ENCODE measurements around the gene SLC6A6.

The SLC6A6 gene

DNA sequence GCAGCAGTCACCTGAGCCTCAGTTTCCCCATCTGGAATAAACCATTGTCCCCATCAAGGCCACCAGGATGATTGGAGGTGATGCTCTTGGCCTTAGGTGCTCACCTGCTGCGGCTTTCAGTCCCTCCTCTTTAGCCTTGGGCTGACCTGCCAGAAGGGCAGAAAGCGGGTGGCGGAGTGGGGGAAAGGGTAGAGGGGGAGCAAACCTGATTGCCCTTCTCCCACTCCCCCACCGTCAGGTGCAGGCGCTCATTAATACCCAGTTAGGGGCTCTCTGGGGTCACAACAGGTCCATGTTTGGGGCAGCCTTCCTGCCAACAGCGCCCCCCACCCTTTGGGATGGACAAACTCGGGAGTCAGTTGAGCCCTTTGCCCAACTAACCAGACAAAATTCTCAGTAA lies 87.2 kb downstream of the SLC6A6 start:
- no peak for DNase-seq

DNA sequence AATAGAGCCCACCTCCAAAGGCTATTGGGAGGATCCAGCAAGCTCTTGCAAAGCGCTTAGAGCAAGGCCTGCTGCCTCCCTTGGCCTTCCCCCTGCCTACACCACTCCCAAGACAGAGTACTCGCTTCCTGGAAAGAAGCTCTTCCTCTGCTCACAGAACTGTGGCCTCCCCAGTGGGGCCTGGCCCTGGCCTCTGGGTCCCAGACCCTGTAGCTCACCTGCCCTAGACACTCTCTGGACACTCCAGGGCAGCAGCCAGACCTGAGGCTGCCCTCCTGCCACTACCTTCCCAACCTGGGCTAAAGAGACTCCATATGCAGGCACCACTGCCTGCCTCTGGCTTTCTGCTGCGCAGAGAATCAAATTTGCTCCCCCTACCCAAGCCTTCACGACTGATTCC lies 87.8 kb downstream of the SLC6A6 start:
- no peak for DNase-seq

DNA sequence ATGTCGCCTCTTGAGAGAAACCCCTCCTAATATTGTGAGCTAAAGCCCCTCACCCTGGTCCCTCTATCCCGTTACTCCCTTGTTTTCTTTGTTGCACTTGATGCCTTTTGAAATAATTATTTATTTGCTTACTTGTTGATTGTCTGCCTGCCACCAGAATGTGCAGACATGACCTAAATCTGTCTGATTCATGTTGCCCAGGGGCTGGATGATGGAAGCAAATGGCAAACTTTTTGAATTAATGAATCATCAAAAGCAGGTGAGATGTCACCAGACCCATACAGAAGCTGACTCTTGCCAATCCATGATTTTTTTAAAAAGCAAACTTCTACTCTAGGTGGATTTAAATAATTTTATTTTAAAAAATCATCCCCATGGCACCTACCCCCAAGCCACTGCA lies 88.4 kb downstream of the SLC6A6 start:
- DNase-seq = no peak

DNA sequence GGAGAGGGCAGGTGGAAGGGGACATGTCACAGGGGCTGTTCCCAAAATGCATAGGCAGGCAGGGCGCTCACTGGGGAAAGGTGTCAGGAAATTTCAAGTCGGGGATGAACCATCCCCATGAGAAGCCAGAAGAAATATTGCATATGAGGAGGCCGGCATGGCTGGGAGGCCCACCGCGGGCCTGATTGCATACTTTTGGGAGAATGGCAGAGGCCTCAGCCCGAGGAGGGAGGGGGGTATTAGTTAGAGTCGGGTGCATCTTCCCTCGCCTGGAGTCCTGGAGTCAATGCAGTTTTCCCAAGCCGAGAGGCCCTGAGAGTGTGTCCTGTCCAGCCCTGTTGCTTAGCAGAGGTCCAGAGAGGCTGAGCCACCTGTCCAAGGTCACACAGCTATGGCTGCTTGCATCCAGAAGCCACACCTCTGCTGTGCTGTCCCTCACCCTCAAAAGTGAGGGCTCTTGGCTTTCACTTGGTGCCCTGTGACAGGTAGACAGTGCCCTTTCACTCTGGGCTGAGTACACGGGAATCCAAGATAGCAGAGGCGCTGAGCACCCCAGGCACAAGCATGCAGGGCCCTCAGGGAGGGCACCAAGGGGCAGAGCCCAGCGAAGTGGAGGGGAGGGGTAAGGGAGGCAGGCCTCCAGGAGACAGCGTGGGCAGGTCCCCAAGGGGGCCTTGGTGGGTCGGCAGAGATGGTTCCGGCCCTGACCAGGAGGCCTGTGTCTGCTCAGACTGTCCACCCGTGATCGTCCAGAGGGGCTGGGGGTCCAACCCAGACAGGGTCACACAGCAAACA lies 89.2 kb downstream of the SLC6A6 start:
- no peak for DNase-seq

DNA sequence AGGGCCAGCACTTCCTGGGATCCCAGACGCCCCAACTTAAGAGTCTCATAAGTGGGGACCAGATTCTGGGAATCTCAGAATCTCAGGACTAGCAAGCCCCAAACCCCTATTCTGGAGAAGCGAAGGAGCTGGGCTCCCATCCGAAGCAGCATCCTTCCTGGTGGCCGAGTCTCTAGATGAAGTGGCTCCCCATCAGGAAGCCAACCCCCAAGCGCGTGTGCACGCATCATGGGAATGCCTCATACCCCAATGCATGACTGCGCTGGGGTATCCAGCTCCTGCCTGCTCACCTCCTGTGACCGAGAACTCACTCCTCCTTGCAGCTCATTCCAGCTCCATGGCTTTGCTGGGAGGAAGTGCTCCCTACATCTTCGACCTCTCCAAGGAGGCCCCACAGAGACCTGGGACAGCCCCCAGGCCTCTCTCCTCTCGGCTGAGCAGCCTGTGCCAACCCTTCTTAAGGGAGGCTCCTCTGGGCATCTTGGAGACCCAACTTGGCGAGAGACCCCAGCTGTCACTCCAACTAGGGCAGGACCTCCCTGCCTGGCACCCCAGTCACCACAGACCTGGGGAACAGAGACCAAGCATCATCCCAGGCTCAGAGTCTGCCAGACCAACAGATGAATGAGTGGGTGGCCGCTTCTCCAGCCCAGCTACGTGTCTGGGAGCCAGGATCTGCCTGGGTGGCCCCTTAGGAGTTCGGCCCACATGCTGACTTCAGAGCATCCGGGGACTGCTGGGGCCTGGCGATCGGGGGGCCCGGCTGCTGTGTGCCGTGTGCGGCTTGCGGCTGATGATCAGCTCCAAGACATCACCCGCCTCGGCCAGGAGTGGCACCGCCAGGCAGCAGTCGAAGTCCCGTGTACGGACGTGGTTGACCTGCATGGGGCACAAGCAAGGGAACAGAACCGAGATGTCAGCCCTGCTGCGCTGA lies 90.8 kb downstream of the SLC6A6 start:
- DNase-seq = no peak

- DNase-seq = no peak
Measured at GRCh38 chr3:14494279-14494972, 92.0 kb downstream of the SLC6A6 start.

DNA sequence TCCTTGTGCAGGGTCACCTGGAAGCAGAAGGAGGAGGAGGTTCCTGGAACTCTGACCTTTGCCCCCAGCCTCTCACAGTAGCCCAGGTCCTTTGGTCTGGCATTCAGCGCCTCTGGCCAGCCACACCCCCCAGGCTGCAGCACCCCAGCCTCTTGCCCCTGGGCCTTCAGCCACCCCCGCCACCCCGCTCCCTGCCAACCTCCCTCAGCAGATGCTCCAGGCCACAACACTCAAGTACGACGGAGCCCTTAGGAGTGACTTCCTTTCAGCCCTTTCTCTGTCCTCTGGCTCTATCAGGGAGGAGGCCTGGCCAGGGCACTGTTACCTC lies 92.5 kb downstream of the SLC6A6 start:
- DNase-seq = no peak

GRCh38 chr3:14496351-14496750 lies 93.9 kb downstream of the SLC6A6 start:
- DNase-seq = no peak

- DNase-seq = no peak
Measured at GRCh38 chr3:14497321-14497720, 94.9 kb downstream of the SLC6A6 start.

GRCh38 chr3:14502472-14502871 lies 100.1 kb downstream of the SLC6A6 start:
- DNase-seq = no peak

DNA sequence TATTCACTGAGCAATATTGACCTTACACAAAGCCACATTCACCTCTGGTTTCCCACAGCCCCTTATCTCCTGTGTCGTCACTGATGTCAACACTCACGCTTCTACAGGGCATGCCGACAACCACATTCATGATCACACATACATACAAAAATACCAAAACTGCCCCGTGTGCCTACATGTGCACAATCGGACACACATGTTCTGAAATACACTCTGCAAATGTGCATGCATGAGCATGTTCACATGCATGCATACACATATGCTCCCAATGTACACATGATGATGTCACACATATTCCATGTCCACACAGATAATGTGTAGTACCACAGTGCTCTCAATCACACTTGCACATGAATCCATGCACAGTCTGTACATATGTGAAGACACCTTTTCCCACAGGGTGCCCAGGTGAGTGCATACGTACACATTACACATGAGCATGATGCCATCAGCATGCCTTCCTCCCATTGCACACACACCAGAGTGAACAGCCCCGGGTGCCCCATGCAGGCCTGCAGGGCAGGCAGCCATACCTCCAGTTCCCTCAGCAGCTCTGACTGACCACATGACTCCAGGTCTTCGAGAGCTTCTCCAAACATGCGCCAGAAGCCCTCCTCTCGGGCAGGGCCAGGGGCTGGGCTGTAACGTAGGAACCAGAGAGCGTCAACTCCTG lies 100.8 kb downstream of the SLC6A6 start:
- no peak for DNase-seq

DNA sequence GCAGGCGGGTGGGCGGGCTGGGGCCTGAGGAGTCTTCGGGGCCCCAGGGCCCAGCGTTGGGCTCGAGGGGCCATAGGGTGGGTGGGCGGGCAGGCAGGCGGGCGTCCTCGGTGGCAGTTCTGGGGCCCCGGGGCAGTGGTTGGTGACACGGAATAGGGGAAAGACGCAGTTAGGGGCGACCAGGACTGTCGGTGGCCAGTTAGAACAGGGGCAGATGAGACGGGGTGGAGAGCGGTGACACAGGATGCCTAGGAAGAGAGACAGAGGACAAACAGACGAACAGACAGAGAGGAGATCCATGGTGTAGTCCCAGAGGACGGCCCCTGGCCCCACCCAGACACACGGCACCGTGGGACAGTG lies 101.3 kb downstream of the SLC6A6 start:
- no peak for DNase-seq

DNA sequence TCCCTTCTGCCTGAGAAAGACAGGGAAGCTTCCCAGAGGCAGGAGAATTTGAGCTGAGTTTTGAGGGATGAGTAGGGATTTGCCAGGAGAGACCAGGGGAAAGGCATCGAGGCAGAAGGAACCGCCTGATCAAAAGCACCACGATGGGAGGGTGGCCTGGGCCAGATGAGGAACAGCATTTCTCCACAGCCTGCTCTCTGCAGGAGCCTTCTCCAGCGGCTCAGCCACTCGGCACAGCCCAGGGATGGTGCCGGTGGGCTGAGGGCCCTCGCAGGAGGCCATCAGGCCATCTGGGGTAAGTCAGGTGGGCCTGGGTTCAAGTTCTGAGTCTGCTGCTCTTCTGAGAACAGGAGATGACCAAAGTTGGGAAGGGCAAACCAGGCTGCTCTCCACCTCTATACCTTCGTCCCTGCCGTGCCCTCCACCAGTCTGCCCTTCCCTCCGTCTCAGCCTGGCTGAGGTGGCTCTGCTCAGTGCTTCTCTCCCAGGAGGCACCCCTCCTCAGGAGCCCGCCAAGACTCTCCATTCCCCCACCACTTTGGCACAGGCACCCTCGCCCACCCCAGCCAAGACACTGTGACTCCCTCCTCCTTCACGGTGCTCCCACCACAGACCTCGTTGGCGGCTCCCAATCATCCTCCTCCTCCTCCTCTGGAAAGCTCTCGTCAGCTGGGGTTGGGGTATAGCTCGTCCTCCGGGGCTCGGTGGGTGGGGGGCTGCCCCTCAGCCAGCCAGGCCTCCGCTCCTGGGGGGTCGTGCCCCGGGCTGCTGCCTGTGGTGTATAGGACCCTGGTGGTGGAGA lies 102.8 kb downstream of the SLC6A6 start:
- no peak for DNase-seq

GRCh38 chr3:14505803-14506500 lies 103.5 kb downstream of the SLC6A6 start:
- DNase-seq = no peak

- DNase-seq = peak in 1 of 2 donors; percentile 3
Measured at GRCh38 chr3:14506626-14507304, 104.4 kb downstream of the SLC6A6 start.

DNA sequence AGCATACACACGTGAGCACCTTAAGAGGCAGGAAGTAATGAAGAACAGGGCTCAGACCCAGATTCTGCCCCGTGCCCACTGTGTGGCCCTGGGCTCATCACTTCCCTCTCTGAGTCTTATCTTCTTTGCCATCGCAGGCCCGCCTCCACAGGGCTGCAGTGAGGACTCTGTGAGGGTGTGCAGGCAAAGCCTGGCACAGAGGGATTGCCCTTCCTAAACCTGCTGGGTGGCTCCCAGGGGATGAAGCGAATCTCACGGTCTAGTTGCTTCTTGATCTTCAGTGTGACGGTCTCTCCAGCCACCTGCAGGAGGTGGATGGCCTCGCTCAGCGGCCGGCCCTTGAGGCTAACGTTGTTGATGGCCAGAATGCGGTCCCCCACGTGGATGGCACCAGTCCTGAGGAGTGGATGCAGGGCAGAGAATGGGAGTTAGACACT lies 104.9 kb downstream of the SLC6A6 start:
- no peak for DNase-seq

DNA sequence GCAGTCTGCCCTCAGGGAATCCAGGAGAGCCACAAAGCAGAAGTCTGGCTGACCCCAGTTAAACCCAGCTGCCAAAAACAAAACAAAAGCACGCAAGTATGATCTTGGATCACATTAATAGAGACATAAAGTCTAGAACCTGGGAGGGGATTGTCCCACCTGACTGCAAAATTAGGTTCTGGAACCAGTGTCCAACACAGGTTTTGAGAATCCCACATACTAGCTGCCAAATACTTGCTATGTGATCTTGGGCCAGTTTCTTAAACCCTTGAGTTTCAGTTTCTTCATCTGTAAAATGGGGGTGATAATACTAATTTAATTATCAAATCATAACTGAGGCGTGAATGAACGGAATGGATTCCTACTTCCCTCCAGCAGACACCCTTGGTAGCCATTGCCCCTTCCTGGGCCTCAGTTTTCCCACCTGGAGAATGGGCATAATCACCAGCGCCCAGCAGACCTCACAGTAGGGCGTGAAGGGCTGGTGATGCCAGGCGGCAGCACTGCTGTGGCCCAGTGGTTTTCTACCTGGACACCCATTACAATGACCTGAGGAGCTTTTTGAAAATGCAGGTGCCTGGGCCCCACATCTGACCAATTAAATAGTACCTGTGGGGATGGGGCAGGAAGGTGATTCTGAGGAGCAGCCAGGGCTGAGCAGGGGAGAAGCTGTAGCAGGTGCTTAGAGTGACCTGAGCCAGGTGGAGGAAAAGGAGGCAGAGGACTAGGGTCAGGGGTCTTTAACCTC lies 105.5 kb downstream of the SLC6A6 start:
- peak in 1 of 2 donors; percentile 5 for DNase-seq

DNA sequence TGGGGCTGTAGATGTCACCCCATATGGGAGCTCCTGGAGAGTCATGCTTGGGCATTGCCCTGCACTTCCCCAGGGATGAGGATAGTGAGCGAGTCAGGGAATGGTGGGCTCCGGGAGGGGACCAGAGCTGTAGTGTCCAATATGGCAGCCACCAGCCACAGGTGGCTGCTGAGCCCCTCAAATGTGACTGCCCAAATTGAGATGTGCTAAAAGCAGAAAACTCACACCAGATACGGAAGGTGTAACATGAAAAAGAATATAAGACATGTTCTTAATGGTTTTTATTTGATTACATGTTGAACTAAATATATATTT lies 106.1 kb downstream of the SLC6A6 start:
- no peak for DNase-seq

DNA sequence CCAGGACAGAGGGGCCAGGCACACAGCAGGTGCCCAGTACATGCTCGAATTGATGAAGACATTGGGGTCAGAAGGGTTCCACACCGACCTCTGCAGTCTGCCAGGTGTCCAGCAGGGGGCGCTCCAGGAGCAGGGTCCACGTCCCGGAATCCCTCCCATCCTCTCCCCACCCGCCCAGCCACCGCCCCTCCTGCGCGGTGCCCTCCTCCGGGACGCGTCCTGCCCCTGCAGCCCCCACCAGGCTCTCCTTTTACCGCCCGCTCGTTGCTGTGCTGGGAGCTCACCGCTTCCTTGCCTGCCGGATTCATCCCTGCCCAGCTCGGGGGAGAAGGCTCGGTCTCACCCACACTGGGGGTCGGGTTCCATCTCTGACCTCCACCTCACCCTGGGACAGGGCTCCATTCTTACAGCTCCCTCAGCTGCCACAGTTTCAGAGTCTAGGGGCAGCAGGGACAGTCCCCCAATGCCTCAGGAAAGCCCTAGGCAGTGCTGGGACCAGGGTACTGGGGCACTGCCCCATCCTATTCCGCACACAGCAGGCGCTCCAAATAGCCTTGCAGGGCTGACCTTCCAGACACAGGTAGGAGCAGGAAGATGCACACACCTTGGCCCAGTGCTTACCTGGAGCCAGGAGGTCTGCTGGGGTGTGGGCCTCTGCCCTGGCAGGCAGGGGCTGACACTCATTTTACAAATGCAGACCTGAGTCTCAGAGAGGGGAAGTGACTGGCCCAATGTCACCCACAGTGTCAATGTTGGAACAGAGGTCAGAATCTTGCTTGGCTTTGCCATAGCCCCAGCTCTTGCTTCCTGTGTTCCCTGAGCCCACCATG lies 106.8 kb downstream of the SLC6A6 start:
- peak; percentile 42 to 54 for DNase-seq

DNA sequence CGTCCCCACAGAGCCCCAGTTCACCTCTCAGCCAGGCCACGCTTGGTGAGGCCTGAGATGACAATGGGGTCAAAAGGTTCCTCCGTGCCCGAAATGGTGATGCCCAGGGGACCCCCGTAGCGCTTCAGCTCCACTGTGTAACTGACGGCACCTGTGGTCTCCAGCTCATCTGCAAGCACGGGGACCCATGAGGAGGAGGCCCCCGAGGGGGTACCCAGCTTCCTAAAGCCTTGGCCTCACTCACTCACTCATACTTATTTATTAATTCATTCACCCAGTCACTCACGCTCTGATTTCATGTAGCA lies 107.3 kb downstream of the SLC6A6 start:
- peak in 1 of 2 donors; percentile 6 for DNase-seq
